HUDEP-2 (cell line): Measurements from ENCODE around the gene KCNMB2.

ENCODE experiments used
- DNase-seq, 76 experiments: peaks; one replicate each; lab custom pipeline; 2025; ENCODE audit not compliant: unreplicated experiment in 76 of 76; lab: John Stamatoyannopoulos, UW

Gene KCNMB2

GRCh38 chr3:178685591-178685906 is 149.3 kb downstream of the KCNMB2 start:
- DNase-seq = no peak

- no peak for DNase-seq
Observed at GRCh38 chr3:178686826-178687225, 150.6 kb downstream of the KCNMB2 start.

- no peak for DNase-seq
Observed at GRCh38 chr3:178690571-178690970, 154.3 kb downstream of the KCNMB2 start.

- no peak for DNase-seq
Observed at GRCh38 chr3:178699364-178699763, 163.1 kb downstream of the KCNMB2 start.

- peak in 7 of 76 experiments; percentile 0 to 9 (median 4) for DNase-seq
Observed at GRCh38 chr3:178699810-178700209, 163.6 kb downstream of the KCNMB2 start.

GRCh38 chr3:178703268-178703975 is 167.2 kb downstream of the KCNMB2 start:
- no peak for DNase-seq

- DNase-seq = no peak
Observed at GRCh38 chr3:178705925-178706324, 169.7 kb downstream of the KCNMB2 start.

- no peak for DNase-seq
Observed at GRCh38 chr3:178706411-178706810, 170.2 kb downstream of the KCNMB2 start.

GRCh38 chr3:178707311-178708031 is 171.2 kb downstream of the KCNMB2 start:
- no peak for DNase-seq

- DNase-seq = no peak
Observed at GRCh38 chr3:178709051-178709450, 172.8 kb downstream of the KCNMB2 start.

GRCh38 chr3:178711753-178712152 is 175.5 kb downstream of the KCNMB2 start:
- no peak for DNase-seq

GRCh38 chr3:178712247-178712646 is 176.0 kb downstream of the KCNMB2 start:
- DNase-seq = no peak

GRCh38 chr3:178714925-178715832 is 178.9 kb downstream of the KCNMB2 start:
- DNase-seq = no peak

GRCh38 chr3:178718995-178719635 is 182.9 kb downstream of the KCNMB2 start:
- DNase-seq = no peak

- DNase-seq = no peak
Observed at GRCh38 chr3:178732824-178733223, 196.6 kb downstream of the KCNMB2 start.

- no peak for DNase-seq
Observed at GRCh38 chr3:178735032-178735674, 198.9 kb downstream of the KCNMB2 start.

- DNase-seq = no peak
Observed at GRCh38 chr3:178736300-178736699, 200.1 kb downstream of the KCNMB2 start.

- DNase-seq = no peak
Observed at GRCh38 chr3:178739720-178740119, 203.5 kb downstream of the KCNMB2 start.

GRCh38 chr3:178741020-178741419 is 204.8 kb downstream of the KCNMB2 start:
- DNase-seq = no peak

GRCh38 chr3:178743297-178743696 is 207.1 kb downstream of the KCNMB2 start:
- DNase-seq = no peak
